Measurements from ENCODE around the gene KIF22.

The KIF22 gene

GRCh38 chr16:29819506-29819905 is 29.0 kb downstream of the KIF22 start:
- H3K27ac ChIP-seq (ENCODE audit: low read length): peak overlapping the region; percentile 80; the same call in 1 of the 2 replicates
- H3F3A ChIP-seq (ENCODE audit: insufficient read depth, low read length): peaks cover 41% of the 10 kb centered on the region
- H3K9ac ChIP-seq (ENCODE audit: low read length): peak overlapping the region; percentile 68; the same call in 1 of the 2 replicates
- H3K9me3 ChIP-seq (replicated peaks; ENCODE audit: insufficient read depth, low read length): no peaks in the 10 kb centered on the region
- peaks cover 74% of the 10 kb centered on the region for H3K79me2 ChIP-seq (ENCODE audit: low read length)
- H2AFZ ChIP-seq (ENCODE audit: low read length): no peak overlapping the region
- H3K4me1 ChIP-seq (ENCODE audit: low read length): peaks cover 42% of the 10 kb centered on the region
- no peaks in the 10 kb centered on the region for H3K27me3 ChIP-seq (replicated peaks; ENCODE audit: insufficient read depth, low read length)
- no peak for TF ChIP-seq CTCF (IDR thresholded peaks at IDR 0.05; ENCODE audit: low read length)
- no peak for TF ChIP-seq EZH2 (optimal IDR thresholded peaks at IDR 0.05; ENCODE audit: low read depth, low read length)
- TF ChIP-seq EZH2phosphoT487 (IDR thresholded peaks at IDR 0.05; ENCODE audit: low read length): no peak
- H4K20me1 ChIP-seq (ENCODE audit: insufficient read depth, low read length): no peaks in the 10 kb centered on the region
- peak overlapping the region; percentile 70 for H3K4me3 ChIP-seq (ENCODE audit: low read length)
- H3K9me2 ChIP-seq (replicated peaks; ENCODE audit: insufficient read depth, low read length): no peaks in the 10 kb centered on the region
- no peaks in the 10 kb centered on the region for H3K36me3 ChIP-seq (replicated peaks; ENCODE audit: insufficient read depth, low read length)
- peak overlapping the region; percentile 90; the same call in 1 of the 2 replicates for H3K4me2 ChIP-seq (ENCODE audit: low read depth, low read length)
- DNase-seq: no peak

- H3K4me3 ChIP-seq (ENCODE audit: low read length): peak within 1 kb of the TSS; percentile 70
Measured at GRCh38 chr16:29820271-29820701, 29.7 kb downstream of the KIF22 start, which contains the start of gene MVP. TSS of gene MVP (plus strand) at chr16:29820462. CDS start at chr16:29830550, 10,088 bp downstream.

GRCh38 chr16:29820730-29821642 is 30.4 kb downstream of the KIF22 start:
- Histone ChIP-seq H3K79me2 (ENCODE audit: low read length) (peaks cover 87% of the 10 kb centered on the region), H3K9me3 (replicated peaks; ENCODE audit: insufficient read depth, low read length) (no peaks in the 10 kb centered on the region), H3F3A (ENCODE audit: insufficient read depth, low read length) (peaks cover 41% of the 10 kb centered on the region), H3K4me1 (ENCODE audit: low read length) (peaks cover 48% of the 10 kb centered on the region), H3K4me3 (ENCODE audit: low read length) (peak overlapping the region; percentile 70), H2AFZ (ENCODE audit: low read length) (no peak overlapping the region), H3K27me3 (replicated peaks; ENCODE audit: insufficient read depth, low read length) (no peaks in the 10 kb centered on the region), H3K9me2 (replicated peaks; ENCODE audit: insufficient read depth, low read length) (no peaks in the 10 kb centered on the region), H3K4me2 (ENCODE audit: low read depth, low read length) (peak overlapping the region; percentile 90), H3K36me3 (replicated peaks; ENCODE audit: insufficient read depth, low read length) (no peaks in the 10 kb centered on the region), H3K9ac (ENCODE audit: low read length) (peak overlapping the region; percentile 68), H4K20me1 (ENCODE audit: insufficient read depth, low read length) (no peaks in the 10 kb centered on the region), H3K27ac (ENCODE audit: low read length) (peak overlapping the region; percentile 80)
- TF ChIP-seq EZH2 (optimal IDR thresholded peaks at IDR 0.05; ENCODE audit: low read depth, low read length) (no peak), EZH2phosphoT487 (IDR thresholded peaks at IDR 0.05; ENCODE audit: low read length) (no peak)
- DNase-seq: peak; percentile 62

More at GRCh38 chr16:29820271-29820701, 29.7 kb downstream of the KIF22 start, which contains the start of gene MVP:
- H3F3A ChIP-seq (ENCODE audit: insufficient read depth, low read length): peaks cover 41% of the 10 kb centered on the region
- H3K27ac ChIP-seq (ENCODE audit: low read length): peak within 1 kb of the TSS; percentile 80
- no peak for TF ChIP-seq EZH2phosphoT487 (IDR thresholded peaks at IDR 0.05; ENCODE audit: low read length)
- no peak for TF ChIP-seq CTCF (IDR thresholded peaks at IDR 0.05; ENCODE audit: low read length)
- no peak for TF ChIP-seq EZH2 (optimal IDR thresholded peaks at IDR 0.05; ENCODE audit: low read depth, low read length)
- no peaks in the 10 kb centered on the region for H3K9me3 ChIP-seq (replicated peaks; ENCODE audit: insufficient read depth, low read length)
- H3K79me2 ChIP-seq (ENCODE audit: low read length): peaks cover 80% of the 10 kb centered on the region
- H2AFZ ChIP-seq (ENCODE audit: low read length): no peak within 1 kb of the TSS
- peaks cover 46% of the 10 kb centered on the region for H3K4me1 ChIP-seq (ENCODE audit: low read length)
- no peaks in the 10 kb centered on the region for H3K36me3 ChIP-seq (replicated peaks; ENCODE audit: insufficient read depth, low read length)
- H3K9me2 ChIP-seq (replicated peaks; ENCODE audit: insufficient read depth, low read length): no peaks in the 10 kb centered on the region
- H3K27me3 ChIP-seq (replicated peaks; ENCODE audit: insufficient read depth, low read length): no peaks in the 10 kb centered on the region
- H3K9ac ChIP-seq (ENCODE audit: low read length): peak within 1 kb of the TSS; percentile 68
- DNase-seq: peak; percentile 78
- peak within 1 kb of the TSS; percentile 90 for H3K4me2 ChIP-seq (ENCODE audit: low read depth, low read length)
- no peaks in the 10 kb centered on the region for H4K20me1 ChIP-seq (ENCODE audit: insufficient read depth, low read length)

Measured in MM.1S (cell line).